EL (cell line): ENCODE results near the gene ZDHHC17.
A peak's percentile ranks its signal among the peaks of the same experiment; 100 is the strongest.

Experiments used
- DNase-seq: peaks from one replicate; pipeline ENCODE4 v3.0.0-alpha.2; 2016

The ZDHHC17 gene

DNA sequence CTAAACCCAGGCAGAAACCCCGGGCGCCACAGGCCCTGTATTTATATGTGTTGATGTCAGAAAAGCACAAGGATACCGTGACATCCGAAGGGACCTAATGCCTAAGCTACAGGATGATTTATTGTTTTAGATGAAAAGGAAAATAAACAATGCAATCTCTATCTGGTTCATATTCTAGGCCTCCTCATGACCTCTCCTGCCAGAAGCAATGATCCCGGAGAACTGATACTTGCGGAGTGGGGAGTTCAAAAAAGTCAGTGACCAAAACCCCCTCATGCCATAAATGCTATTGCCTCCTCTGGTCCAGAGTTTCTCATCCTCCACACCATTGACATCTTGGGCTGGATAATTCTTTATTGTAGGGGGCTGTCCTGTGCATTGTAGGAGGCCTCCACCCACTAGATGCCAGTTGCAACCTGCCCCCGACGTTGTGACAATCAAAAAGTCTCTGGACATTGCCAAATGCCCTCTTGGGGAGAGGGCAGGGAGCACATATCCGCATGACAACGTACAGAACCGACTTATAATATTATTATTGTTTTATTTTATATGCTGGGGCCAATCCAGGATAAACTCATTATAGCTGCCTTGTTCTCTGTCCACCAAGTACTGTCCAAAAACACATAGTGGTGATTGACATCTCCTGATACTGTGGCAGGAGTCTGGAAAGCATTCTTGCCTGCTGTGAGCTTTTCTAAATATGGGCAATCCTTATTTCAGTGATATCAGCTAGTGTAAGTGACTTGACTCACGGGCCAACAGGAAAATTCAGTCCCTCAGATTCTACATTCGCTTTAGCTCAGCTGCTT lies 116.0 kb downstream of the ZDHHC17 start:
- DNase-seq, result no peak

DNA sequence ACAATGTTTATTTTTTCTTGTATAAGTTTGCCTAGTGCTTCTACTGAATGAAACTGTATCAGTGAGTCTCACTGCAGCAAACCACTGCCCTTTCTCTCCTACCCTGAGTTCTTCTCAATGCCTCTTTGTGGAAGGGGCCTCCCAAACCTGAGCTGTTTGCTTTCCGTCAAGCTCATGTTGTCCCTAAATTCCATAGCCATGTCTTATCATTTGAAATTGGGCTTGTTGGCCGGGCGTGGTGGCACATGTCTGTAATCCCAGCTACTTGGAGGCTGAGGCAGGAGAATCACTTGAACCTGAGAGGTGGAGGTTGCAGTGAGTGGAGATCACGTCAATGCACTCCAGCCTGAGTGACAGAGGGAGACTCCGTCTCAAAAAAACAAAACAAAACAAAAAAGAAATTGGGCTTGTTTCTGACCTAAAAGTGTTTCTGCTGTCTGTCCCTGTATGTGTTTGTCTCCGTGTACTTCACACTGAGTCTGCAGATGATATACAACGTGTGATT lies 116.7 kb downstream of the ZDHHC17 start:
- DNase-seq, result no peak

DNA sequence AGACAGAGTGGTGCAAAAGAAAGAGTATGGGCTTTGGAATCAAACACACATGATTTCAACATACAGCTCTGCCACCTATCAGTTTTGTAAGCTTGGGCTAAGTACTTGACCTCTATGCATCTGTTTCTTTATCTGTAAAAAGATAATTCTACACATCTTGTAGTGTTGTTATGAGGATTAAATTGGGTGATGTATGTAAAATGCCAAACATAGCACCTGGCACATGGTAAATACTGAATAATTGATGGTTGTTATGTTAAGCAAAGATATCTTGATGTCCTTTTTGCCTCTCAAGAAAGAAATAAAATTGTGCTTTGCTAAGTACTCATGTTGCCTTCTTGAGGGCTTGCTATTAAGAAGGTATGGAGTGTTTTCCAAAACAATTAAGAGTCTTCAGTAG lies 117.2 kb downstream of the ZDHHC17 start:
- no peak for DNase-seq

DNA sequence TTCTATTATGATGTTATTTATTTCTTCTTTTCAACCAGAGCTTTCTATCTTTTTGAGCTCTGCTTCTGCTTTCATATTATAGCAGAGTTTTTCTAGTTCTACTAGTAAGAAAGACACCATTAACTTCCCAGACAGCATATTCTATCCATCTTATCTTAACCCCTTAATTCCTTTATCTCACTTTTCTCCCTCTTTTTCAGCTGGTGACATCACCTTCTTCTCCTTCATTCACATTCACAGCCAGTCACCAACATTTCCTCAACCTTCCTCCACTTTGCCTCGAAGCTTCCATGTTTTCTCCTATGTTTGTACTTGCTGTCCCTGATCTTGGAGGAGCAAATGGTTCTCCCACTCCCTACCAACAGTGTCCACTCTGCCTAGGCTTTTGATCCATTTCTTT lies 118.5 kb downstream of the ZDHHC17 start:
- no peak for DNase-seq

DNA sequence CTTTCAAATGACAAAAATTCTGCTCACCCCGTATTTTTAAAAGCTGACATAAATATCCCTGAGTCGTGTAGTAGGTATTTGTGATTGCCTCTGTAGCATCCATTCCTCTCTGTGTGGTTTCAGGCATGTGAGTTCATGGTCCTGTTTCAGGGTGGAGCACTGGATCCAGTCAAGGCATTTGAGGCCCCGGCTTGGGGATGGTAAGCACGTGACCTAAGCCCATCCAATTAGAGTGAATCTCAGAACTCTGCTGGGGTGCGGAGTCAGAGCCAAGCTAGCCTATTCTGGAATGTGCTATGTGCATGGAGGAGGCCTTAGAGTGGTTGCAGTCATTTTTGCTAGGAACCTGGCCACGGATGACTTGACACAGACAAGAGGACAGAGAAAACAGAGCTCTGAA lies 119.2 kb downstream of the ZDHHC17 start:
- DNase-seq, result peak; percentile 86

DNA sequence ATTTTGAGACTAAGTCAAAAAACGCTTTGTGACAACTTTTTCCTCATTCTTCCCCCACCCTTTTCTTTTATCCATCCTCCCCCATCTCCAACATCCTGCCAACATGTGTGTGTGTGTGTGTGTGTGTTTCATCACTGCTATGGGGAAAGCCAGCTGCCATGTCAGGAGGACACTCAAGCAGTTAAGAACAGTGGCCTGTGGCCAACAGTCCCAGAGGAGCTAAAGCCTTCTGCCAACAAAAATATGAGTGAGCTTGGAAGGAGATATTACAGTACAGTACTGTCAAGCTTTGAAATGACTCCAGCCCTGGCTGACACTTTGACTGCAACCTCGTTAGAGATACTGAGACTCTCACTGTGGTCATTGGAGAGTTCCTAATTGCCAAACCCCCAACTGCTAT lies 119.9 kb downstream of the ZDHHC17 start:
- peak; percentile 48 for DNase-seq

DNA sequence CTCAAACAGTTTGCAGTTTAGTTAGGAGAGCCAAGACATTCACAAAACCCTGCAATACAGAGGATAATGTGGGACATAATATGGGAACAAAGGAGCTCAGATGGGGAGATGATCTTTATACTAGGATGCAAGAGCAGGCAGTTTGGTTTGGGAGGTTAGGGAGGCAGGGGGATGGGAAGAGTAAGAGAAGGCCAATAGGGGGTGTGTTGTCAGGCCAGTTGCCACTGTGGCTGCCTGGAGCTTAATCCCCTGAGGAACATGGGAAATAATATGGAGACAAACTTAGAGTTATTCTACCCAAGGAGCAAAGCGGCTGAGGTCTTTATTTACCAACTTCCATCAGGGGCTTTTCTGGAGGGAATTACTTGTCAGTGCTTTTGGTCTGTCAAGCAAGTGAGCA lies 124.9 kb downstream of the ZDHHC17 start:
- DNase-seq, result no peak

DNA sequence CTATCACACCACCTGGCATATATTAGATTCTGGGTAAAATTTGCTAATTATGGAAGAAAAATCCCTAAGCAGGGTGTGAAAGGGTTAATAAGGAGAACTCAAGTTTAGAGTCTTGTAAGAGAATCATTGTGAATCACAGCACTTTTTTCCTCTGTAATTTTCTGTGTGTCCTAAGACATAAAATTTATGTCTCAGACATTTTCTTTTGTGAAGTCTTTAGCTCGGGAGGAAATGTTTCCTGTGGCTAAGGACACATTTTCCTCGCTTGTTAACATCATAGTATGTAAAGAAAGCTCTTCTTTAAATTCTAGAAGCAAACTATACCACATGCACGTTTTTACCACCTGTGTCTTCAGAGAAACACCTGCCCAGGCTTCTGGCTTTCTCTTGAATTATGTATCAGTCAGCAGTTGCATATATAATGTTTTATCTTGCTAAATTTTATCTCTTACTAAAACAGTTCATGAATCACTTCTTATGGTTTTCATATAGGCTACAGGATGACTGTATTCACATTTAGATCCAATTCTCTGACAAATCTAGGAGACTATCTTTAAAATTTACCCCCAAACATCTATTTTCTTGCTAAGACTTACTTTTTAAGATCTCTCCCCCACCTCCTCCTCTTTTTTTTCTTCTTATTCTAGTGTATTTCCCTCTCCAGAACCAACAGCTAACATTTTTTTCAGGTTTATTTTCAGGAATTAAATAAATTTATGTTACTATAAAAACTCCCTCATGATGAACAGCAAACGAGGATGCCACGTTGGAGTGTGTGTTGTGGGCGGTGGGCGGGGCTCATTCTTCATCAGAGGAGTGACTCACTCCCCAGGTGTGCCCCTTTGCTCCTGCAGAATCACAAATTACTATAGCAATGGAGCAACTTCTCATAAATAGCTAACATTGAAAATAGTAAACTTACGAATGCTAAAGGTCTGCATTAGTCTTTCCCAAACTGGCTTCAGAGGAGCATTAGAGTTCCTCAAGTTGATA lies 126.5 kb downstream of the ZDHHC17 start:
- no peak for DNase-seq

DNA sequence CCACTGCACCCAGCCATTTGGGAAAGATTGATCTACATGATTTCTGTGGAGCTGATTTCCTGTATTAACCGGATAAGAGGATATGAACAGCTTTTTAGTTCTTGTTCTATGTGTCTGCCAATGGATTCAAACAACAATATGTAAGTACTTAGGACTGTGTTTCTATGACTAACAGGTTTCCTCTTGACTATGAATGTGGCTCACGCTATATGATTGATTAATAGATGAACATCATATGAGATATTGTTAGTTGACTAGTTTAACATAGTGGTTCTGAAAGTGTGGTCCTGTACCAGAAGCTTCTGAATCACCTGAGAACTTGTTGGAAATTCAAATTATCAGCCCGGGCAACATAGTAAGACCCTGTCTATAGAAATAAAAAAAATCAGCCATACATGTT lies 127.7 kb downstream of the ZDHHC17 start:
- no peak for DNase-seq

DNA sequence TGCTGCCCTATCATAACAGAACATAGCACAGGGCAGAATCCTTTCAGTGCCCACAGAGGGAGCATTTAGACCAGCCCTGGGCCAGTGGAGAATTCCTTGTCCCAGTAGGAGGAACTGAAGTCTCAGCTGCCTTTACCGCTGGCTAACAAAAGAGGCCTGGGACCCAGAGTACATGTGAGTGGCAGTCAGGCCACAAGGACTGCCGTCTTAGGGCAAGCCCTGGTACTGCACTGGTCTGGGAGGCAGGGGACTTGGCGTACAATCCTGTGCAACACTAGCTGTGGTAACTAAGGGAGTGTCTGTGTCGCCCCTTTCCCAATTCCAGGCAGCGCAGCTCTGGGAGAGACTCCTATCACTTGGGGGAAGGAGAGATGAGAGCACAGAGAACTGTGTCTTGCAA lies 131.9 kb downstream of the ZDHHC17 start:
- no peak for DNase-seq

DNA sequence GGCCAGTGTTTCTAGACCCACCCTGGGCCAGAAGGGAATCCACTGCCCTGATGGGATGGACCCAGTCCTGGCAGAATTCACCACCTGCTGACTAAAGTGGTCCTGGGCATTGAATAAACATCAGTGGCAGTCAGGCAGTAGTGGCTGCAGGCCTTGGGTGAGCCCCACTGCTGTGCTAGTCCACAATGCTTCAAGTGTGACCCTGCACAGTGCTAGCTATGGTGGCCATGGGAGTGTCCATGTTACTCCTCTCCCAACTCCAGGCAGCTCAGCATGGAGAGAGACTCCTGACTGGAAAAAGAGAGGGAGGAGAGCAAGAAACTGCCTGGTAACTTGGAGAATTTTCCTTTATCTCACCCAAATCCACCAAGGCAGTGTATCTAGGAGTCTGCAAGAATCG lies 132.4 kb downstream of the ZDHHC17 start:
- no peak for DNase-seq

DNA sequence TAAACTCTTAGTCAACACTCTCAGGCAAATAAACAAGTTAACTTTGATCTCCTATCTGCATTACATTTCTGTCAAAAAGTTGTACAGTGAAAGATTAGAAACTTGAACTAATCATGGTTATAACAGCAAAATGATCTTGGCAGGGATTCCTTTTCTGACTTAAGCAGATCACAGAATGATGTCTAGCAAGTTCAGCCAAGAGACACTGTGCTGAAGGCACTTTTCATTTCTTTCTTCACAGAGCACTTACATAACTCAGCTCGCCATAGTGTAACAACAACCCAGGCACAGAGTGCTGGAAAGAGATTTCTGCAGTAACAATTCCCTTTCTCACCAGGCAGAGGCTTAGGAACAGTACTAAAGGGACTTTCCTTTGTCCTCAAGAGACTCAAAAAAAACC lies 134.5 kb downstream of the ZDHHC17 start:
- DNase-seq, result no peak

DNA sequence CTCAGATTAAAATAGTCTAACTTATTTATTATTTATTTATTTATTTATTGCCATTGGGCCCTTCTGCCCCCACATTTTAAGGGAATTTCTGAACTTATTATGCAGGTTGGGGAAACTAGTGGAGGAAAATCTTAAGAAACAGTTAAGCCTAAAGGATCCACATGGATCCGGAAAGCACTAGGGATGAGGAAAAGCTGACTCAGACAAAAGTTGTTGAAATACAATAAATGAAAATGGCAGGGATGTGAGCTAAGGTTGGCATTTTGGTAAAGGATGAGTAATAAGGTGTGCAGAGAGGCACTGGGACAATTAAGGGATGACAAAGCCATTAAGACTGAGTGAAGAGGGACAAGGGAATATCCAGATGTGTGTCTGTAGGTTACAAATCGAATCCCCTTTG lies 135.6 kb downstream of the ZDHHC17 start:
- DNase-seq, result no peak

DNA sequence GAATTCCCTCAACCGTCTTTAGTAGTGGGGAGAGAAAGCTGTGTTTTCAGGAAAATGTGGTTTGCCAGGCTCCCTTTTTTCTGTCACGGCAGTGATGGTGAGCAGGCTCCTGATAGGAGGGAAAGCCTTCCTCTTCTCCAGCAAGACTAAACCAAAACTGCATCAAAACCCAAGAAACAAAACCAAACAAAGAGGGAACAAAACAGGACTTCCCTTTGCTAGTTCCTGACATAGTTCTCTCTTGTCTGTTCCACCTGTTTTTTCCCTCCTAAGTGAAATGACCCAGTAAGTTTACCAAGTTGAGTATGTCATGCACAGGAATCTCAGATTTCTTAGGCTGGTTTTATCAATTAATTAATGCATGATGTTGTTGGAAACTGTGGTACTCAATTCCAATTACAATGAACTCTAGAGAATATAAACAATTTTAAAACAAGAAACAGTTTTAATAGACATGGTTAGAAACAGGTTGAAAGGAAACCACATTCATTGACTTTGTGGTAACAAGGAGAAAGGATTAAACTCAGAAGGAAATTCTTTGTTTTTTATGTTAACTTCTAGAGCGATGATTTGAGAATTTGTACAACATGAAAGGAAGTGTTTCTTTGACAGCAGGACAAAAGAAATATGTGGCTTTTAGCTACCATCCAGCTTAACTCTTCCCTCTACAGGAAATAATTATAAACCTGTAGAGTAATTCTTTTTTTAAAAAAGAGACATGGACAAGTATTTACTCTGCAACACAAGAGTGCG lies 137.9 kb downstream of the ZDHHC17 start:
- DNase-seq, result no peak
